GM03348 (cell line): ENCODE results near the gene HOXB6.

Source experiments
- DNase-seq: peaks from one replicate; pipeline ENCODE4 v3.0.0; 2012; ENCODE audit warnings: low spot score

The HOXB6 gene

DNA sequence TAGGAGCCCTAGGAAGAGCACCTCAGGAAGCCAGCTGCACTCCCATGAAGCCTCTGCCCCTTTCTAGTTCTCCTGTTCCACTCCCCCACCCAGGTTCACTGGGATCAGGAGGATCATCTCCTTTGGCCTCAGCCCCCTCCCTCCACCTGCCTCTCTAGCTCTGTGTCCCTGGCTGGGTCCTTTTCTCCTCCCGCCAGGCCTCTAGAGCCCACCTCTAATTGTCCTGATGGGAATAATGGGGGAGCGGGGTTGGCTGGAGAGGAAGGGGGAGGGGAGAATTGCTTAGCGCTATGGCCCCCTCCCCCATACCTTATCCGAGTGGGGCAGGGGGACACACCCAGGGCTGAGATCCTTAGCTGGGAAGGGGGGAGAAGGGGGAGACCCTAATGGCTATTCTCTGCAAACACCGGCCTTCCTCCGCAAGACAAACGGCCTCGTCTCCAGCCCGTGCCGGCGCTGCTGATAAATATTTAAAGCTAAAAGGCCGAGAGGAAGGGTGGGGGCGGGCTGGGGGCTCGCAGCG is 5.0 kb upstream of the HOXB6 start:
- no peak for DNase-seq

DNA sequence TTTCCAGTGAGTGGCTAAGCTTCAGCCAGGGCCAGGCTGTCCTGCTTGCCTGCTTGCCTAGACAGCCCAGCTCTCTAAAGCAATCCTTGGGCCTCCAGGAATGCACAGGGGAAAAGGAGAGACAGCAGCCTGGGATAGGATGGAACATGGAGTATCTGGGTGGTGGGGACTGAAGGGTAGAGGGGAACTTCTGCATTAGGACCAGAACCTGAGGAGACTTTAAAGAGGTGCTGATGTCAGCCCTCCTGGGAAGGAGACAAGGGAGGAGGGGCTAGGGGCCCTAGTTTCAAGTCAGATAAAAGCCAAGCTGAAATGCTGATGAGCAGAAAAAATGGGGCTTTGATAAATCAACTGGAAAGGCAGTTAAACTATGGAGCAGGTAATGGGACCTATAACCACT is 4.2 kb upstream of the HOXB6 start:
- peak; percentile 26 for DNase-seq

DNA sequence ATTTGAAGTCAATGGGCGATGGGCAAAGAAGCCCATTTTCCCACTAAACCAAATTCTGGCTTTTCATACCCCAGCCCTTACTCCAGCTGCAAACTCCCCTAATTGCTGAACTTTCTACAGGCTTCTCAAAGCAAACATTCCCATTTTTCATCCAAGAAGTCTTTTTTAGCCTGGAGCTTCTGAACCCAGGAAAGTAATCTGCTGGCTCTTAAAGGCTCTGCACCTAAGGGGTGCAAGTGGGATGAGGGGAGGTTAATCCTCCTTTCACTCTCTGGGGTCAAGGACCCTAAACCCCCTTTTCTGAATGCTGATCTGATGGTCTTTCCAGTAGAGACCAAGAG is 3.7 kb upstream of the HOXB6 start:
- no peak for DNase-seq

DNA sequence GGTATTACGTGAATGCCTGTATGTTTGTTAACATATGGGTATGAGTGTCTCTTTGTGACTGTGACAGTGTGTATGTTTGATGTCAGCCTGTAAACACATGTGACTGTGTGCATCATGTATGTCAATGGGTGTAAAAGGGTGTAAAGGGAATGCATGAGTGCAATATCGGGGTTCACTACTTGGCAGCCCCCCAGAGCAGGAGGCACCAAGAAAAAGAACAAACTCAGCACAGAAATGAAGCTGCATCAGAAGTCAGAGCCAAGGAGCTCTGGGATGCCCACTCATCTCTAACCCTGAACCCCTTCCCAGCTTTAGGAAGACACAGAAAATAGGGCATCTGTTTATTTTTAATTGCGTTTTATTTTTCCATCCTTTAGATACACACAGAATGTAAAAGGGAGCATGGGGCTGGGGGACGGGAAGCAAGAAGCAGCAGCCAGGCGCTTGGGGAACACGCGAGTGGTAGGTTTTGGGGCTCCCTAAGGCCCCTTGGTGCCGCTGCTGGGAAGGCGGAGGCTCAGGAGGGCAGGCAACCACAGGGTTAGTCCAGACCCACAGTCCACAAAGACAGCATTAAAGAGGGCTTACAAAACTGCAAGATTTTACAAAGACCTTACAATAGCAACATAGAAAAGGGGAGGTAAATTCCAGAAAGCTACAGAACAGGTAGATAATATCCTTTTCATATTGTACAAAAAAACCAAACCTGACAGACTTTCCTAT is 2.3 kb upstream of the HOXB6 start:
- DNase-seq, result no peak

DNA sequence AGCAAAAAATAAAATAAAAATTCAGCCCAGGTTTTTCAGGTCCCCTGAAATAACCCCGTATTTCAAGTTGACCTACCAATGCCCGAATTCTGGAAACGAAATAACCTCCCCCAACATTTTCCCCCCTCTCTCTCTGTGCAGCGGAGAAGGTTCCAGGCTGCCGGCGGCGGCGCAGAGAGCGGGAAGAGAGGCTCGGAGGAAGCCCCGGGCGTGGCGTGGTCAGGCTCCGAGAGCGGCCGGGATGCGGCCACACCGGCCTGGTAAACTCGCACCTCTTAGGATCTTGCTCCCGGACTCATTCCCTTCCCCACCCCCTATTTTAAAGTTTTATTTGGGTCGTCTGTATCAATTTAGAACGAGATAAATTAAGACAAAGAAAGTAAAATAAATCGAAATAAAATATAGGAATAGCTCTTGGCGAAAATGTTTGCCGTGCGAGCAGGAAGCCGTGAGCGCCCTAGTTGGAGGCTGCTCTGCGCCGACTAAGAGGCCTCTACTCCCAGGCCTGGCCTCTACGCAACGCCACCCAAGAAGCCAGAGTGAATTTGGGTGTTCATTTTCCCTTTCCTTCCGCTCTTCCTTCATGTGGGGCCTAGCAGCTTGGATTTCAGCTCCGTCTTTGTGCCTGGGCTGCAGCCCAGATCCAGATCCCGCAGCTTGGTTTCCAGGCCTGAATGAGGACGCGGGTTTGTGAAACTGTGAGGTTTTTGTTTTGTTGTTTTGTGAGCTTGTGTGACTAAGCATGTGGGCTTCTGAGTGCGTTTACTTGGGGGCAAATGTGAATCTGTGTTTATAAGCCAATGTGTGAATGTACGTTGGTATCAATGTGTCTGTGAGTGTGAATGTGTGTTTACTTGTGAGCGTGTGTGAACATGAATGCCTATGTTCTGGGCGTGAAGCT is 1.5 kb upstream of the HOXB6 start:
- DNase-seq, result no peak

DNA sequence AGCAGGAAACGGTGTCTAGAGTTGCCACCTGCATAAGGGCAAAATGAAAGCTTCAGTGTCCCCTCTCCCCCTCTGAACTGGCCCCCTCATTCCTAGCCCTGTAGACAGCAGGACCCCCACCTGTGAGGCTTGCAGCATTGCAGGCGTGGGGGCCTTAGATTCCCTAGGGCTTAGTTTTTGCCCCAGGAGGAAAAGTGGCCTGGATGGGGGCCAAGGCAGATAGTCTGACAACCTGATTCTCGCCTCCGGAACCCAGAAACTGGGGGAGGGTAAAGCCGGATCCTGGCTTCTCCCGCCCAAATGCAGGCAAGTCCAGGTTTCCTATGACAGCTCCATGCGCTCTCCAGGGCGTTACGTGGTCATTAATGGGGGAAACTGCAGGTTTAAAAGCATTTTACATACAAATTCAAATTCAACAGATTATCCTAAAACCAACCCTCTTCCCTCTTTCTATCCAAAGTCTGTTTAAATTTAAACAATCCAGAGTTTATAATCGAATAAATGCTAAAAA is 678 bp upstream of the HOXB6 start:
- DNase-seq, result no peak

DNA sequence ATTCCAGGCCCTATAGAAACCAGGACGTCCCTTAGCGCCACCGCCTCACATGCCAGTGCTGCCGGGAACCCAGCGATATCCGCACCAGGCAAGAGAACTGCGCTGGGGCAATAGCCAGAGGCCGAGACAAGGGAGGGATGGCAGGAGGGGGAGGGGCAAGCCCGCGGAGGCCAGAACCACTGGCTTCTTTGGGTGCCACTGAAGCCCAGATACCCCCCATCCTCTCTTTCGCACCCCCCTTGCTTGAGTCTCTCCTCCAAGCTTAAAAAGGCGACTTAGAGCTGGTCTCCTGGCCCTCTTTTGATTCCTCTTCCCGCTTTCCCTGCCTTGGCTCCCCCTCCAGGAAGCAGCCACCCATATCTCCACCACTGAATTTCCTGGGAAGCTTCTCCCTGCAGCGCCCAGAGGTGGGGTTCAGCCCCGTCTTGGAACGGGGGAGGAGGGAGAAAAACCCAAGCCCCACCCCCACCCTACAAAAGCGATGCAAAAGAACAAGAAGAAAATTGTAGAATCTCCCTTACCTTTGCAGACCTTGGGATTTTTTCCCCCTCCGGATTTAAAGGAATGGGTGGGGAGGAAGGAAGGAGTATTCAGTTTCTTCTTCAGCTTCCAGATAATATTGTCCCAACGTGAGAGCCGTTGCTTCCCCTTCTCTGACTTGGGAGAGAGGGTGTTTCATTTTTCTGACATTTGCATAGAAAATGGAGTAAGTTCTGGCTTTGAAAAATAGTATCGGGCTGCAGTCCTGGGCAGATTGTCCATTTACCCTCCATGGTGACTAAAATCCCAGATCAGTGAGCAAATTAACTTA is 622 bp downstream of the HOXB6 start:
- peak; percentile 84 for DNase-seq

DNA sequence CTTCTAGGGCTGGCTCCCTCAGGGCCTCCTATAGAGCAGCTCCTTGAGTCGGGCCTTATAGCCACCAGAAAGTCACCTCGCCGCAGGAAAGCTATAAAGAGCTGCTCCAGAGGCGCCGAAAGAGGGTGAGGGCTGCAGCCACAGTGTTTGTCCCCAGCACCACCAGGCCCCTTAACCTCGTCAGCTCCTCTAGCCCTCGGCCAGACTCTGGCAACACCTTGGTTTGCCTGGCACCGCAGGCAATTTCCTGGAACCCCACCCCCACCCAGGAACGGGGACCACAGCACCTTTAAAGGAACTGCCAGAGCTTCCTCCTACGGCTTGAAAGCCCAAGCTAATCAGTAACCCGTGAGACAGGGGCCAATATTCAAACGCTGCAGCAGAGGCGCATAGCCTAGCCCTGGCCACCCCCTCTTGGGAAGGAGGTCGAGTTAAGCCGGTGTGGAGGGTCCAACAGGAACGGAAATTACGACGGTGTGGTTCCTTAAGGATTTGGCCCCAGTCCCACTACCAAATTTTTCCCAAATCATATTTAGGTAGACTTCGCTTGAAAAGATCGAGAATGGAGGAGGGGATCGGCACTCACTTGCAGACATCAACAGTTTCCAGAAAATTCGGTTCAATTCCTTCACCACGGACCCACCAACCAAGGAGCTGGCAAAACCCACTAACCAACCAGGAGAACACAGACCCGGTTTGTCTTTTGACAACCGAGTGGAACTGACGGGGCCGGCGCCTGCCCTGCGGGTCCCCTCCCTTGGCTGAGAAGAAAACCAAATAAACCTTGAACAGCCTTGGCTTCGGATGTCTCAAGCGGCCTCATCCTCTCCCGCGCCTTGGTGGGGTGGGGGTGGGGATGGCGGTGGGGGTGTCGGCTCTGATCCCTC is 3.0 kb downstream of the HOXB6 start:
- no peak for DNase-seq

DNA sequence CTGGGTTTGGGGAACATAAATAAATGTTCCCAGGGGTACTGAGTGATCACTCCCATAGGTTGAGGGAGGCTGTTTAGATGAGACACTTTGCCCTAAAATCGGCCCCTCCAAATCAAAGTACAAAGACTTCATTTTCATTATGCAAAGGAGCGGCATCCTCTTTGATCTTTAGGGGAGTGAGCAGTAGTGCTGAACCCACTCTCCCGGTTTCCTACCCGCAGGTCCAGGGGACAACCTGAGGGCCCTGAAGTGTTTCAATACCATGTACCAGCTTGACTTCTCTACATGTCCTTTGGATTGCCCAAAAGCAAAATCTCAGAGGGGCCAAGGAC is 3.6 kb downstream of the HOXB6 start:
- DNase-seq, result no peak

DNA sequence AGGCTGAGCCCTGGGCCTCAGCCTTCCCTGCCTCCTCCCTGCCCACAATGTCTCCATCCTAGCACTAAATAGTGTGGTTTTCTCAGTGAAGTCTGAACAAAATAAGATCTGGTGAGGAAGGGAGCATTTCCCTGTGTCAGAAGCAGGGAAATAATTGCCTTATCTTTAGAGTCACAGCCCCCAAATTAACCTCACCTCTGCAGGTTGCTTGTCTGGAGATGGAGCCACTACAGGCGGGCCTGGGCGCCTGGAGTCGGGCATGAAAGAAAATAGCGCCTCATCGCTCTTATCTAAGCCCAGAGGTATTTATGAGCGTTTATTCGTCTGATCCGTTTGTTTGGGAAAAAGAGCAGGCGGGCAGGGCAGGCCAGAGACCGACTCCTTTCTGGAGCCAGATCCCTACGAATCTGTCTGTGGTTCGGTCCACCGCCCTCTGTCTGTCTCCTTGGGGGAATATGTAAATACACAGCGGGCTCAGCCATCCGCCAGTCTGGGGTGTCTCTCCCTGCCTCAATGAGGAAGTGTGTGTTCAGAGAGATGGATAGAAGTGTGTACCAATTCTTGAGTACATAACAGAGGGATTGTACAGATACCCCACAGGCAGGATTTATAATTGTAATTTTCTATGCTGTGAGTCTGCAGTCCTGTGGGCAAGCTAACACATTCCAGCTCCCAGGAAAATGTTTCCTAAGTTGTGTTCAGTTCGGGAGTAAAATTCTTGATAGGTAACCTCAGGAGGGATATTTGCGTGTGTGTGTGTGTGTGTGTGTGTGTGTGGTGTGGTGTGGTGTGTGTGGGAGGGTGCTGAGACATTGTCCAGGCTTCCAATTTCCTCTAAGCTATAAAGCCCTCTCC is 4.3 kb downstream of the HOXB6 start:
- no peak for DNase-seq

DNA sequence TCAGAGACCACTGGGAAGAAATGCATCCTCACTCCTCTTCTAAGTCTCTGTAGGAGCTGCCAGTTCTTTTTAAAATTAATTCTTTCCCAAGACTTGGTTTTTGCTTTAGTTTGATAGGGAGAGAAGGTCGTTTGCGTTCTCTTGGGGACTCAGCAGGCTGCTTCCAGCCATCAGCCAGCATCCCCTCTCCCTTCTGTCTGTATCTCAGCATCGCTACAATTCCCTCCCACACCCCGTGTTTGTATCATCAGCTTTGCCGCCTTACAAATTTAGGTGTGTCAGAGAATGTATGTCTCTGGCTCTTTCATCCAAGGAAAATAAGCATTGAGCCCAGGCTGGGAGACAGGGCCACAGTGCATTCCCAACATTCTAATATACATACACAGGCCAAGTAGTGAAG is 5.4 kb downstream of the HOXB6 start:
- DNase-seq, result no peak

DNA sequence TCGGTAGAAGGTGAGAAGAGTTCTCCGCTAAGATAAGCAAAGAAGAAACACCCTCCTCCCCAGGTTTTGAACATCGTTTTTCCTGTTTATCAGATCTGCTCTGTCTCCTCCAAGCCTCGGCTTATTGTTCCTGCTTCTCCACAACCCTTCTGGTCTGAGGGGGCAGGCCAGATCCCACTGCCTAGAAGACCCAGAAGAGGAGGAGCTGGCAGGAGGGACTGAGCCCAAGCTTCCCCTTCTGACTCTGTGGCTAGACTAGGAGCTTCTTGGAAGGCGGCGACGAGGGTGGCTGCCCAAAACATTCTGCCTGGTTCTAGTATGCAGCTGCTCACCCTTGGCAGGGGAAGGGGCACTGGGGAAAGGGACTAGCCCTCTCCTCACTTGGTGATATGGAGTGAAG is 6.0 kb downstream of the HOXB6 start:
- DNase-seq, result no peak

DNA sequence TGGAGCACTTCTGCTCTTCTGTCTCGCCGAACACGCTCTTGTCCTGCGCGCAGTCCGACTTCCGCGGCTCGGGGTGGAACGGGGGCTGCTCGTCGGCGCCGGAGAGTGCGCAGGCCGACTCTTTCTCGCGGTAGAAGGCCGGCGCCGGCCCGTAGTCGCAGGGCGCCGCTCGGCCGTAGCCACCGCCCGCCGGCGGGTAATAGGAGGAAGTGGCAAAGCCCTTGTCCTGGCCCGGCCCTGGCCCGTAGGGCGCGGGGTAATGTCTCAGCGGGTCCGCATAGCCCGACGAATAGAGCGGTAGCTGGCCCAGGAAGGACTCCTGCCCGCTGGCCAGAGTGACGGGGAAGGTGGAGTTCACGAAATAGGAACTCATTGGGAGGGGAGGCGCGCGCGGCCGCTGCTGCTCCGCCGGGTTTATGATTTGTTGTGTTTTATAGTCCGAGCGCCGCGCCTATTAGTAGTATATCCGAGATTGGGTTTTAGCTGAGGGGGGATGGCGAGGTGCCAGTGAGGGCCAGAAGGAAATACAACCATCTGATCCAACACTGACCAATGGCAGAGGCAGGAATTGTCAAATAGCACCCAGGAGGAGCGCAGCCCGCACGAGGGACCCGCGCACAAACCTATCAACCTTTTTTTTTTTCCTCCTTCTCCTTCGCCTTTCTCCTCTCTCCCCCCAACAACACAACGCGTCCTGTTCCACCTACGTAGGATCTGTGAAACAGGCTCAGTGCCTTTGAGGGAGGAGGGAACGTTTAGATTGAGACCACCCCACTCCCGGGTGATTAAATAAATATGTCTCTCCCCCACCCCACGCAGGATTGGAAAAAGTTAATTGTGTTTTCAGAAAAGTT is 6.8 kb downstream of the HOXB6 start:
- peak; percentile 83 for DNase-seq

DNA sequence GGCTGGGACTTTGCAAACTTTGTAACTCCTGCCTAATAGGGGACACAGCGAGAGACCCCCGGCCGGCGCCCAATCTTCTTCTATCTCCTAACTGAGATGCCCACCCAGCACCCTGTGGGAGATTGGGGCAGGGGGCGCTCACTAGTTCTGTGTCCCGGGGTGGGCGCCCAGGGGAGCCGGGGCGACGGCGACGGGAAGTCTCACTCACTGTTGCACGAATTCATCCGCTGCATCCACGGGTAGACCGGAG is 7.3 kb downstream of the HOXB6 start:
- no peak for DNase-seq

DNA sequence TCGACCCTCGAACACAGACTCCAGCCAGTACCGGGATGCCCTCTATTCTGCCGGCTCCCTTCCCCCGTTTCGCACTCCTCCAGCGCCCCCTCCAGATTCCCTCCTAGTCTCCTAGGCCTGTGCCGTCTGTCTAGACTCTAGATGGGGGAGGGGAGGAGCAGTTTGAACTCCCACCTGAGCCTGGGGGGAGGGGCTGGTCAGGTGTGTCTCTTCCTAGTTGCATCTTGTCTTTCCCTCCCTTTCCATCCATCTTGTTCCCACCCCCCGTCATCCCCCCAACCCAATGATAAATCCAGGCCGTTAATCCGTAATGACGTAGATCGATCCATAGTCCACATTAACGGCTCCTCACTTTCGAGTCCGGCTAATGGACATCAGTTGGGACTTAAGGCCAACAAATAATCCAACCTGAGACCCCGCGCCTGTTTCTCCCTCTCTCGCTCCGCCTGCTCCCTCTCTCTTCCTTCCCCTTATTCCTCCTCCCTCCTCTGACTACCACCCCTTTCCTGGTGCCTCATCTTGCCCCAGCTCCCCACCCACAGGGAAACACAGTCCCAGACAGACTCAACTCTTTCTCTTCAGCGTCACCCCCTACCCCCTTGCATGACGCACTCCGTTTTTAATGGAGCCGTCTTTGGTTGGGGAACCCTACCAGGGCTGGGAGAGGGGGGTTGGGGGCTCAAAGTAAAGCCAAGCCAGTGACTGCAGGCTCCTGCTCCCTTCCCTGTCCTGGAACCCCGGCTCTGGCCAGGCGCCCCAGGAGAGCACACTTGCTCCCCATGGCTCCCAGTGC is 7.9 kb downstream of the HOXB6 start:
- peak; percentile 23 for DNase-seq

DNA sequence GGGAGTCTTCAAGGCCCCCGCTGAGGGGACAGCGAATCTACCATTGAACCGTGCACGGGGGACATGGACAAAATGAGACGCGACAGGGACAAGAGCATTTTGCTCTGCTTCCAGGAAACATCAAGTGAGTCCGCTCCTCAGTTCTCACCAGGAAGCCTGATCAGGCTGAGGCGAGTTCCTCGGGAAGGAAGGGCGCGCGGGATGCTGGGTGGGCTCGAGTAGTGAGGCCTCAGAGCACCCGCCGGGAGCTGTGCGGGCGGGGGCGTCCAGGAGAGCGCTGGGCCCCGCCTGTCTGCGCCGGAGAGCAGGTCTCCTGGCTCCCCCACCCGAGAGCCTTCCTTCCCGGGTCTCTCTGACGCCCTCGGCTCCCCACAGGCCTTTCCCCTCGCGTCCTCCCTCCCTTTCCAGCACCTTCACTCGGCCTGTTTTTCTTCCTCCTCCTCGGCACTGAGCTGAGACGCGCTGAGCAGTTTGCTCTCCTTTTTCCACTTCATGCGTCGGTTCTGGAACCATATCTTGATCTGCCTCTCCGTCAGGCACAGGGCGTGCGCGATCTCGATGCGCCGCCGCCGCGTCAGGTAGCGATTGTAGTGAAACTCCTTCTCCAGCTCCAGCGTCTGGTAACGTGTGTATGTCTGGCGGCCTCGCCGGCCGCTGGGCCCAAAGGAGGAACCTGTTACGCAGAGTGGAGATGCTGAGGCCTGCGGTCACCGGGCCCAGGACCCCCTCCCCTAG is 8.6 kb downstream of the HOXB6 start:
- no peak for DNase-seq

DNA sequence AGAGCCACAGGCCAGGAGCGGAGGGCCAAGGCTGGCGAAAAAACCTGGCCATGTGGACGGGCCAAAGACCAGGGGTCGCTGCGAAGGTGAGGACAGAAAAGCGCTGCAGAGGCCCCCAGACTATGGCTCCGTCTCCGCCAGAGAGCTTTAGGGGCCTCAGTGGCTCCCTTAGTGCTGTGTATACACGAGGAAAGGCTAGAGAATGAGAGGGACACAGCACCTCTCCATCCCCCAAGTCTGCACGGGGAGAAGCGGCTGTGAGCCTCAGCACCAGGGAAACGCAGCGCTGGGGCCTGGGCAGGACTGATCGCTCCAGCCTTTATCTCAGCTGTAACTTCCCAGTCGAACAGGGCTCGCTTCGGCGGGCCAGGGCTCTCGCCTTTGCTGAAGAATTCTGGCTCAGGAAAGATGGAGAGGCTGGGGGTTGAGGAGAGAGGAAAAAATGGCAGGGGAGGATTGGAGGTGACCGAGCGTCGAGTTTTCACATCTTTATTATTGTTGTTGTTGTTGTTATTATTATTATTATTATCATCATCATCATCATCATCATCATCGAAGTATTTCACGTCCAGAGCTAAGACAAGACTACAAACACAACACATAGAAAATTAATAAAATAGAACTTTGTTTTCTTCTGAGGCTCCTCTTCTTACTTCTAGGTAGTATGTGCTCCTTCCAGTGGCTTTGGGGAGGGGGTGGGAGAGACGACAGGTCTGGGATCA is 9.3 kb downstream of the HOXB6 start:
- no peak for DNase-seq
